CD4-positive, CD25-positive, alpha-beta regulatory T cell (primary cell): ENCODE measurements around the gene SLC27A1. TPM values are rescaled to one million over a fixed set of nuclear protein-coding genes. Genes with fewer than 3 reads are reported as not detected.

Experiments
- ATAC-seq, 2 donors: fragments of 150-1000 bp; cut with Tn5 transposase; one replicate each; pipeline ENCODE4 v1.10.0; 2021; ENCODE audit warnings: low read depth in 2 of 2, moderate number of reproducible peaks in 2 of 2, moderate library complexity in 1 of 2
- DNase-seq, 3 donors: peaks; one replicate each; pipeline versions ENCODE4 v3.0.0 to v3.0.0-alpha.2; 2012 to 2022; ENCODE audit warnings: mixed read lengths in 1 of 3
- H3K27ac ChIP-seq: one replicate; pipeline ENCODE4 v1.7.0; 2013; ENCODE audit warnings: mild to moderate bottlenecking, low read length; ENCODE audit not compliant: insufficient read depth, poor library complexity, severe bottlenecking
- H3K27me3 ChIP-seq: one replicate; pipeline ENCODE4 v1.7.0; 2013; ENCODE audit warnings: low read length; ENCODE audit not compliant: control insufficient read depth, insufficient read depth
- H3K36me3 ChIP-seq: one replicate; pipeline ENCODE4 v1.7.0; 2013; ENCODE audit warnings: mild to moderate bottlenecking, low read length, moderate library complexity; ENCODE audit not compliant: control insufficient read depth, insufficient read depth
- H3K4me1 ChIP-seq: 2 replicates; pipeline ENCODE4 v1.7.0; 2013; ENCODE audit warnings: mild to moderate bottlenecking, low read length; ENCODE audit not compliant: insufficient read depth, control insufficient read depth, poor library complexity, severe bottlenecking
- H3K4me3 ChIP-seq: one replicate; pipeline ENCODE4 v1.7.0; 2013; ENCODE audit warnings: low read depth, mild to moderate bottlenecking, low read length, moderate library complexity
- H3K9me3 ChIP-seq, 2 experiments: 1 replicate in 1 of 2; 2 replicates in 1 of 2; pipeline ENCODE4 v1.7.0; 2013; ENCODE audit warnings: low read length in 2 of 2, mild to moderate bottlenecking in 1 of 2, moderate library complexity in 1 of 2; ENCODE audit not compliant: control insufficient read depth in 2 of 2
- H3K27ac Mint-ChIP-seq, 3 donors: one replicate each; pipeline ENCODE4 v1.8.0; 2020 to 2022; ENCODE audit warnings: mild to moderate bottlenecking in 3 of 3, mixed read lengths in 3 of 3, moderate library complexity in 2 of 3
- H3K27me3 Mint-ChIP-seq: one replicate; pipeline ENCODE4 v1.8.0; 2022; ENCODE audit warnings: mild to moderate bottlenecking, mixed read lengths
- H3K36me3 Mint-ChIP-seq: one replicate; pipeline ENCODE4 v1.8.0; 2020; ENCODE audit warnings: mixed read lengths
- H3K4me1 Mint-ChIP-seq, 4 donors: one replicate each; pipeline ENCODE4 v1.8.0; 2020 to 2022; ENCODE audit warnings: mixed read lengths in 4 of 4, mild to moderate bottlenecking in 1 of 4
- H3K4me3 Mint-ChIP-seq, 4 donors: one replicate each; pipeline ENCODE4 v1.8.0; 2020 to 2022; ENCODE audit warnings: mild to moderate bottlenecking in 4 of 4, mixed read lengths in 4 of 4, moderate library complexity in 3 of 4
- H3K9me3 Mint-ChIP-seq, 7 donors: one replicate each; pipeline ENCODE4 v1.8.0; 2020 to 2022; ENCODE audit warnings: mixed read lengths in 7 of 7, mild to moderate bottlenecking in 3 of 7, moderate library complexity in 2 of 7
- polyA plus RNA-seq, 4 donors: library from polyadenylated mRNA; unstranded; fragments of 300-500 nt; fragmentation: Illumina TruSeq; gene quantifications; one replicate each; pipeline ENCODE4 v1.2.3, GENCODE V29; 2021
- total RNA-seq: library from RNA; stranded (reverse); gene quantifications from one replicate; pipeline ENCODE4 v1.2.3, GENCODE V29; 2022

The SLC27A1 gene
- total and polyA plus RNA-seq, 5 donors from 2014 or later, result 3.9 to 5.2 (median 4.2) TPM

DNA sequence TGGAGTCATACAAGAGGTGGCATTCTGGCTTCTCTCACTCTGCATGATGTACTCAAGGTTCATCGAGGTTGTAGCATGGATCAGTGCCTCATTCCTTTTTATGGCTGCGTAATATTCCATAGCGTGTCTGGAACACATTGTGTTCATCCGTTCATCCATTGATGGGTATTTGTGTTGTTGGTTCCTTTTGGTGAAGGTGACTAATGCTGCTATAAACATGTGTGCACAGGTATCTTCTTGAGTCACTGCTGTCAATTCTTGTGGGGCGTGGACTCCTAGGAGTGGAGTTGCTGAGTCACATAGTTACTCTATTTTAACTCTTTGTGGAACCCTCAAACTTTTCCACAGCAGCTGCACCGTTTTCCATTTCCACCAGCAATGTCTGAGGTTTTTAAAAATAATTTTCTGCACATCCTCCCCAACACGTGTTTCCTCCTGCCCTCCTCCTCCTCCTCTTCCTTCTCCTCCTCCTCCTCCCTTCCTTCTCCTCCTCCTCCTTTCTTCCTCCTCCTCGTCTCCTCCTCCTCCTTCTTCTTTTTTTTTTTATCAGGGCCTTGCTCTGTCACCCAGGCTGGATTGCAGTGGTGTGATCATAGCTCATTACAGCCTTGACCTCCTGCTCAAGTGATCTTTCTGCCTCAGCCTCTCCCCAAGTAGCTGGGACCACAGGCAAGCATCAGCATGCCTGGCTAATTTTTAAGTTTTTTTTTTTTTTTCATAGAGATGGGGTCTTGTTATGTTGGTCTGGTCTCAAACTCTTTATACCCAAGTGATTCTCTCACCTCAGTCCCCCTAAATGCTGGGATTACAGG, 19.9 kb upstream of the SLC27A1 start:
- H3K27ac ChIP-seq, result no peak overlapping the region
- no peaks in the 10 kb centered on the region for H3K9me3 ChIP-seq
- peaks cover 10% of the 10 kb centered on the region for H3K4me1 ChIP-seq
- peak; percentile 63 to 73 for ATAC-seq
- DNase-seq, result peak in 1 of 3 donors; percentile 66
- Mint-ChIP-seq H3K4me1 (peaks cover 0 to 26% (median 12%) of the 10 kb centered on the region in 4 donors), H3K27me3 (peaks cover 29% of the 10 kb centered on the region), H3K9me3 (peaks cover 0 to 1% (median 0%) of the 10 kb centered on the region in 7 donors), H3K27ac (no peak overlapping the region), H3K36me3 (peaks cover 3% of the 10 kb centered on the region), H3K4me3 (peak overlapping the region in 3 of 4 donors; percentile 27 to 61 (median 60))
- H3K4me3 ChIP-seq, result no peak overlapping the region
- H3K36me3 ChIP-seq, result no peaks in the 10 kb centered on the region
- H3K27me3 ChIP-seq, result peaks cover 3% of the 10 kb centered on the region

DNA sequence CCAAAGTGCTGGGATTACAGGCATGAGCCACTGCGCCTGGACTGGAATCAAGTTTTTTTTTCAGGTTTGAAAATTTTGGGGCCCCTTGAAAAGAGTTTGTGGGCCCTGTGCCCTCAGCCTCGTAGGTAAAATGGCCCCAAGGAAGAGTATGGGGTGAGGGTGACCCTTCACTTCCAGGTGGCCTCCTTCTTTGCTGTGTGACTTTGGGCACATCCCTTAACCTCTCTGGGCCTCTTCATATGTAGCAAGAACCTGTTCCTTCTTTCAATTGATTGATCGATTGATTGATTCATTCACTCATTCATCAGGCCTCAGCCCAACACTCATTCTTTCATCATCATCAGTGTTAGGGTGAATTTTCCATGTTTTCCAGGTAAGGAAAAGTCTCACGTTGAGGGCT, 18.5 kb upstream of the SLC27A1 start:
- H3K27me3 ChIP-seq, result no peaks in the 10 kb centered on the region
- no peaks in the 10 kb centered on the region for H3K9me3 ChIP-seq
- peaks cover 10% of the 10 kb centered on the region for H3K4me1 ChIP-seq
- H3K36me3 ChIP-seq, result no peaks in the 10 kb centered on the region
- H3K4me3 ChIP-seq, result no peak overlapping the region
- Mint-ChIP-seq H3K4me1 (peaks cover 0 to 26% (median 12%) of the 10 kb centered on the region in 4 donors), H3K27ac (no peak overlapping the region), H3K4me3 (no peak overlapping the region), H3K27me3 (peaks cover 36% of the 10 kb centered on the region), H3K9me3 (peaks cover 0 to 1% (median 0%) of the 10 kb centered on the region in 7 donors), H3K36me3 (peaks cover 3% of the 10 kb centered on the region)
- no peak overlapping the region for H3K27ac ChIP-seq
- ATAC-seq (no peak), DNase-seq (no peak)

DNA sequence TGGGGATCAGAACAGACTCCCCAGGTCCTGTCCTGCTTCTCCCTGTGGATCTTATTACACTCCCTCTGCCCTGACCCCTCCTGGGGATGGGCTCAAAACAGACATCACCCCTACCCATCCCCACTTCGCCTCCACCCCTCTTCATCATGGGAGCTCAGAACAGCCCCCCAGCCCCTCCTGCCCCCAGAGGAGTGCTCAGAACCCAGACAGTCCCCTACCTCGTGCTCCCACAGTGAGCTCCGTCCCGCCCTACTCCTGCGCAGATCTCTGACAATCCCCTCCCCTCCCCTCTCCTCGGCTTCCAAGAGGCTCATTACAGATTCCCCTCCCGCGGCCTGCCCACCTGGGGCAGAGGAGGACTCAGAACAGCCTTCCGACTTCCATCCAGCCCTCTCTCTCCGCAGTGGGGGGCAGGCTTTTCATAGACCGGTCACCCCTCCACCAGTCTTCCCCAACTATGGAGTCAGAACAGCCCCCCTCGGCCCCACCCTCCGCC, 15.7 kb upstream of the SLC27A1 start:
- H3K27me3 Mint-ChIP-seq, result peaks cover 51% of the 10 kb centered on the region
- no peak overlapping the region for H3K4me3 Mint-ChIP-seq
- H3K9me3 Mint-ChIP-seq, result peaks cover 0 to 1% (median 0%) of the 10 kb centered on the region in 7 donors

DNA sequence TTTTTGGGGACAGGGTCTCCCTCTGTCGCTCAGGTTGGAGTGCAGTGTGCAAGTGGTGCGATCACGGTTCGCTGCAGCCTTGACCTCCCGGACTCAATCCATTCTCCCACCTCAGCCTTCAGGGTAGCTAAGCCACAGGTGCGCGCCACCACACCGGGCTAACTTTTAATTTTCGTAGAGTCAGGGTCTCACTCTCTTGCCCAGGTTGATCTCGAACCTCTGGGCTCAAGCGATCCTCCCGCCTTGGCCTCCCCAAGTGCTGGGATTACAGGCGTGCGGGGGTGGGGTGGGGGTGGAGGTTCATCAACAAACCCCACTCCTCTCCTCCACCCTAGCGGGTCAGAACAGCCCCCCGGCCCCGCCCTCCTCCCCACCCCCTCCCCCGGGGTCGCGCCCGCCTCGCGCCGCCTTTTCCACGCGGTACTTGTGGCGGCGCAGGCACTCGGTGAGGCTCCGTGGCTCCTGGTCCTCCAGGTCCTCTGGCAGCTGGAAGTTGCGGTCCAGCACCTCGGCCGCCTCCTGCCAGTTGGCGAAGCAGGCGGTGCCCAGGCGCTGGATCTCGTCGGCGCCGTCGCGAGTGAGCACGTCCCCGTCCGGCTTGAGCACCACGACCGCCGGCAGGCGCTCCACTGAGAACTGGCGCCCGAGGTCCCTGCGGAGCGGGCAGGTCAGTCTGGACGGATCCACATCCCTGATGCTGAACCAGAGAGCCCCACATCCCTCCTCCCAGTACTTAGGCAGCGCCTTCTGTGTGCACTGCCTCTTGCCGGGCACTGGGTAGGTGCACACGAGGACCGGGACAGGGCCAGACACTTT, 14.8 kb upstream of the SLC27A1 start:
- peaks cover 3% of the 10 kb centered on the region for H3K27me3 ChIP-seq
- no peak overlapping the region for H3K4me3 Mint-ChIP-seq
- no peaks in the 10 kb centered on the region for H3K4me1 ChIP-seq
- peaks cover 42% of the 10 kb centered on the region for H3K27me3 Mint-ChIP-seq
- no peaks in the 10 kb centered on the region for H3K36me3 ChIP-seq
- H3K36me3 Mint-ChIP-seq, result no peaks in the 10 kb centered on the region
- no peak overlapping the region for H3K27ac ChIP-seq
- no peaks in the 10 kb centered on the region for H3K9me3 ChIP-seq
- no peak for ATAC-seq
- no peak for DNase-seq
- no peak overlapping the region for H3K27ac Mint-ChIP-seq
- H3K4me1 Mint-ChIP-seq, result peaks cover 0 to 14% (median 5%) of the 10 kb centered on the region in 4 donors
- H3K4me3 ChIP-seq, result no peak overlapping the region
- H3K9me3 Mint-ChIP-seq, result peaks cover 0 to 1% (median 0%) of the 10 kb centered on the region in 7 donors

More for the DNA sequence above, 15.7 kb upstream of the SLC27A1 start:
- H3K4me3 ChIP-seq, result no peak overlapping the region
- no peak for ATAC-seq
- H3K27ac ChIP-seq, result no peak overlapping the region
- no peaks in the 10 kb centered on the region for H3K4me1 ChIP-seq
- Mint-ChIP-seq H3K36me3 (peaks cover 3% of the 10 kb centered on the region), H3K27ac (no peak overlapping the region), H3K4me1 (peaks cover 0 to 22% (median 12%) of the 10 kb centered on the region in 4 donors)
- no peak for DNase-seq
- H3K9me3 ChIP-seq, result no peaks in the 10 kb centered on the region
- peaks cover 3% of the 10 kb centered on the region for H3K27me3 ChIP-seq
- H3K36me3 ChIP-seq, result no peaks in the 10 kb centered on the region

DNA sequence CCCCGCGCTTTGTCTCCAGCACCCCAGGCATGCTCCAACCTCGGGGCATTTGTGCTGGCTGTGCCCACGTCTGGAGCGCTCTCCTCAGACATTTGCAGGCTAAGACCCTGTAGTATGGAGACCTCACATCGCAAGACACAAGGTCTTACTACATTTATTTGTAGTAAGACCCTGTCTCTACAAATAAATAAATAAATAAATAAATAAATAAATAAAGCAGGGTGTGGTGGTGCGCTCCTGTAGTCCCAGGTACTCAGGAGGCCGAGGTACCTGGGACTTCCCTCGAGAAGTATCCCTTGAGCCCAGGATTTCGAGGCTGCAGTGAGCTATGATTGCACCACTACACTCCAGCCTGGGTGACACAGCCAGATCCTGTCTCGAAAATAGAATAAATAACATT, 14.2 kb upstream of the SLC27A1 start:
- no peak overlapping the region for H3K4me3 Mint-ChIP-seq
- peaks cover 0 to 11% (median 5%) of the 10 kb centered on the region in 4 donors for H3K4me1 Mint-ChIP-seq
- Histone ChIP-seq H3K9me3 (no peaks in the 10 kb centered on the region), H3K4me1 (no peaks in the 10 kb centered on the region), H3K27me3 (peaks cover 3% of the 10 kb centered on the region), H3K27ac (no peak overlapping the region), H3K36me3 (no peaks in the 10 kb centered on the region), H3K4me3 (no peak overlapping the region)
- peaks cover 0 to 1% (median 0%) of the 10 kb centered on the region in 7 donors for H3K9me3 Mint-ChIP-seq
- H3K27me3 Mint-ChIP-seq, result peaks cover 41% of the 10 kb centered on the region
- DNase-seq (no peak), ATAC-seq (no peak)
- no peak overlapping the region for H3K27ac Mint-ChIP-seq
- no peaks in the 10 kb centered on the region for H3K36me3 Mint-ChIP-seq

DNA sequence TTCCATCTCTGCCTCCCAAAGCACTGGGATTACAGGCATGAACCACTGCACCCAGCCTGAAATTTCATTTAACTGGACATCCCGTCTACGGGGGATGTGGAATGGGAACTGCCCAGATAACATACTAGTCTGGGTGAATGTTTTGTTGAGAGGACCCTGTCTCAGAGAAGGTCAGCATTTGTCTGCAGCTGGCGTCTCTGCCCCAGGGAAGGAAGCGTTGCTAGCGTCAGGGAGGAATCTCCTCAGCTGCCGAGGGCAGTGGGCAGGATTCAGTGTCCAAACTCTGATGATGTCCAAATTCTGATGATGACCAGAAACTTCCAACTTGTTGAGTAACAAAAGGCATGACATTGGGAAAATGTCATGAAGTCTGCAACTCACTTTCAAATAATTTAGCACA, 12.7 kb upstream of the SLC27A1 start:
- Histone ChIP-seq H3K36me3 (no peaks in the 10 kb centered on the region), H3K27me3 (peaks cover 3% of the 10 kb centered on the region), H3K27ac (no peak overlapping the region), H3K4me3 (no peak overlapping the region), H3K9me3 (no peaks in the 10 kb centered on the region), H3K4me1 (no peaks in the 10 kb centered on the region)
- Mint-ChIP-seq H3K4me3 (no peak overlapping the region), H3K9me3 (peaks cover 0 to 1% (median 0%) of the 10 kb centered on the region in 7 donors), H3K27ac (no peak overlapping the region), H3K27me3 (peaks cover 41% of the 10 kb centered on the region), H3K36me3 (no peaks in the 10 kb centered on the region), H3K4me1 (peaks cover 0 to 11% (median 5%) of the 10 kb centered on the region in 4 donors)
- no peak for DNase-seq
- ATAC-seq, result no peak

DNA sequence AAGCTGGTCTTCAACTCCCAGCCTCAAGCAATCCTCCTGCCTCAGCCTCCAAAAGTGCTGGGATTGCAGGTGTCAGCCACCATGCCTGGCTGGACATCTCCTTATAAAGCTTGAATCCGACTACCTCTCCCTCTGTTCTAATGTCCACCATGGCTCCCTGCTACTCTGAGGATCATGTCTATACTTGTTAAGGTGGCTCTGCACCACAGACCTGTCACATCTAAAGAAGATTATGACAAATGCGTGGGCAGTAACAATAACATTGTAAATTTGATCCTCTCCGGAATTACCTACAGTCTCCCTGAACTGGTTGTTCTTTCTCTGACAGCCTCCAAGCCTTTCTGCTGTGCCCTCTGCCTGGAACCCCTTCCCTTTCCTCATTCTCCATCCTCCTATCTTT, 11.4 kb upstream of the SLC27A1 start:
- Mint-ChIP-seq H3K9me3 (no peaks in the 10 kb centered on the region), H3K36me3 (no peaks in the 10 kb centered on the region), H3K4me1 (peaks cover 0 to 8% (median under 1%) of the 10 kb centered on the region in 4 donors), H3K4me3 (no peak overlapping the region), H3K27ac (no peak overlapping the region), H3K27me3 (peaks cover 36% of the 10 kb centered on the region)
- ATAC-seq, result no peak
- no peaks in the 10 kb centered on the region for H3K4me1 ChIP-seq
- no peak overlapping the region for H3K4me3 ChIP-seq
- no peaks in the 10 kb centered on the region for H3K9me3 ChIP-seq
- no peak overlapping the region for H3K27ac ChIP-seq
- H3K36me3 ChIP-seq, result no peaks in the 10 kb centered on the region
- H3K27me3 ChIP-seq, result peaks cover 3% of the 10 kb centered on the region
- no peak for DNase-seq
